GM18519 (cell line): Measurements from ENCODE around the gene MYRIP.

Experiments used
- ATAC-seq: cut with Tn5 transposase; IDR thresholded peaks from one replicate; pipeline ENCODE4 v1.9.1; 2021; ENCODE audit warnings: mild to moderate bottlenecking, moderate library complexity; ENCODE audit not compliant: unreplicated experiment, low FRiP score

MYRIP gene

DNA sequence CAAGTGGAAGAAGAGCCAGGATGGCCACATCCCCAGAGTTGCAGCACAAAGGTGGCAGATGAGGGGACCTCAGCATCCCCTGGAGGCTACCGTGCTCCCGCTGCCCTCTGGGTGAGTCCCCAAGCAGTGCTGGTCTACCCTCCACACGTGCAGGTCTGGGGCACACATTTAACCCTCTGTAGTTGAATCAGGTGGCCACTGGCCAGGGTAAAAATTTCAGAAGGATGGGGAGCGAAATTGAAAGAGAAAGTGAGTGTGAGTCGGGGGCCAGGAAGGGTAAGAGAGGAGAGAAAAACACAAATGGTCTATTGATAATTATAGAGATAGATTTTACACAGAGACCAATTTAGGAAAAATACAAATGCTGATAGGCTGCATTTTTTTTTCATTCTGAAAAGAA lies 360.6 kb downstream of the MYRIP start:
- ATAC-seq: peak; percentile 21

DNA sequence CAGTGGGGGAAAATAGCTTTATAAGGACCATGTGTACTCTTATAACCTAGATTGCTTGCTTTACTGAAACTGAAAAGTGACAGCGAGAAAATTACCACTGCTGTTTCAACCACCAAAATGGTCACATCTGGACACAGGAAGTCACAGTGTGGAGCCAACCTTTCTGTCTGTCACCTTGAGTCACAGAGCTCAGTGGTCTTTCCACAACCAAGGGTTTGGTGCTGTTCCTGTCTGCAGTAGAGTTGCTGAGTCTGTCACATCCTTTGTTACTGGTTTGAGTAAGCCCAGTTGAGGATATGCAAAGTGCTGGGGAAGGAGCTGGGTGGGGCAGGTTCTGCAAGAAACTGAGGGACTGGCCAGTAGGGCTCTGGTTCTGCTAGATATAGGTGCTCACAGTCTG lies 361.0 kb downstream of the MYRIP start:
- peak; percentile 99 for ATAC-seq

DNA sequence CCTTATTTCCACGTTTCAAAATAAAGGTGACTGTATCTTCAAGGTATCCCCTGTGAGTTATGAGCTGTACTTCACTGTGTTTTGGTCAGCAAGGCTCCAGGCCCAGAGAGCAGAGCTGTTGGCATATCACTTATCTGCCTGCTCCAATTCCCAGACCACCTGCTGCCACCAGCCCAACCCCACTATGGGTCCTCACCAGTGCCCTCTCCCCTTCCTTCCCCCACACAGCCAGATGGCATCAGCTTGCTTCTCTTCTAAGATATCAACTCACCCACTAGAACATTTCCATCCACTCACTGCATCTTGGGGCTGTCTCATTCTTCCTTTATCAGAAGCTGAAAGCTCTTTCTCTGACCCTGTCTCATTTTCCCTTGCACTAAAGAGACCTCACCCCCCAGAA lies 363.2 kb downstream of the MYRIP start:
- ATAC-seq: no peak

DNA sequence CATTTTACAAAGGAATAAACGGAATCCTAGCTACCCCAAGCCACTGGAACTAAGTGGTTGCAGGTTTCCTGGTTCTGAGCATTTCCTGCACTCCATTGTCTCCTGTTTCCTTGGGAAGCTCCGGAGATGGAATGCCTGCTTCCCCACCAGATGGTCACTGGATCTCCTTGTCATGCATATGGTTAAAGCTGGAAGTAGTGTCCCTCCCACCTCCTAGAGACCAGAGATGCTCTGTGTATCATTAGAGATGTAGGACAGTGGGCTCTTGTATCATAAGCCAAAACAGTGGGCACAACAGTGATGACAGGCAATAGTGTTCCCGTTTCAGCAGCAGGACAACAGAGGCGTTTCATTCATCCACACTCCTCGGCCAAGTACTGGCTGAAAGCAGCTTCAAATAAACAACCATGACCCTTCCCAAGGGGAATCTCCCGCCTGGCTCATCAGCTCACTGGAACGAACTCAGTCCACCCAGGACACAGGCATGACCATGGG lies 363.9 kb downstream of the MYRIP start:
- ATAC-seq: no peak

DNA sequence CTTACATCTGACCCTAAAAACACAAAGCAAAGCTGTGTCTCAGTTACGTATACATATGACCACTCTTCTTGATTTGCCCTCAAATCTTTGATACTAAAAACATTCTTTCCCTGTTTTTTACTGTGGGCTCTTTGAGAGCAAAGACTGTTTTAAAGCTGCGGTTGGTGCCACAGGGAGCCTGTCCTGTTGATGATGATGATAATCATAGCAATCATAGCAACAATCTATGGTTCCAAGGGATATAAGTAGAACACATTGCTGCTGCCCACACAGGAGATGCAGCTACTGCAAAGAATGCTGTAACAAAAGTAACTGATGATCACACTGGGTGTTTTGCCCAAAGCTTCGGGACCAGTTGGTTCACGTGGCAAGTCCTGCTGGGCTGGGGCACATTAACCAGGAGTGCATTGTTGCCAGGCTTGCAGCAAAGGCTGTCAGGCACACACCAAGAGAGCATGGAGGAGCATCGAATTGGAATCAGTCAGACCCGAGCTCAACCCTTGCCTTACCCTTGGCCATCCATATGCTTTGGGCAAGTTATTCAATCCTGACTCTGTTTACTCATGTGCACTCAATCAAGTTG lies 368.7 kb downstream of the MYRIP start:
- no peak for ATAC-seq

DNA sequence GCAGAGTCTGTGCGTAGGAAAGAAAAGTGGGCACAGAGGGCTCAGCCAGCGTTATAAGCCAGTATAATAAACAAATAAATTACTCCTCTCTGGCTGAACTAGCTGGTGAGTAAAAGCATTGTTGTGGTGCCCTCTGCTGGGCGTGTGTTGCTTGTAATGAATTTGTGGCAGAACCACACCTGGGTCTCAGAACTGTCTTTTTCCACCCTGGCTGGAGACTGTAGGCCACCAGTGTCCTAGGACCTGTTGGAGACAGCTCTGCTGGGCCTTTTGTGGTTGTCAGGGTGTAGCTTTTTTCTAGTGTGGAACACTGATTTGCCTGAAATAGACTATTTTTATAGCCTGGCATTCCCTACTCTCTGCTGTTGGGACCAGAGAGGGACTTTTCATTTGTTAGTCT lies 369.6 kb downstream of the MYRIP start:
- no peak for ATAC-seq

DNA sequence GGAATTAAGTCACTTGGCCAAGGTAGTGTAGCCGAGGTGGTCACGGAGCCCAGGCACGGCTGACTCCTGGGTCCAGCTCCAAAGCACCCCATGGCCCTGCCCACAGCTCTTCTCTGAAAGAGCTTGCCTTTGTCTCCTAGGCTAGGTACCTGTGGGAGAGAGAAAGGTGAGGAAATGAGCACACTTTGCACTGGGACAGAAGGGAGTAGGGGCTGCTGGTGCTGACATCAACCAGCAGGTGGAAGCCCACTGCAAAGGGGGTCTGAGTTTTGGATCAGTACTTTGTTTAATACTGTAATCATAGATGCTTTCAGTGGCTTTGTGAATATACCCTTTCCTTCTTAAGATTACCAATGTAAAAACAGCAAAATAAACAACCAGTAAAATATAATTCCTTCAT lies 371.8 kb downstream of the MYRIP start:
- ATAC-seq: no peak

DNA sequence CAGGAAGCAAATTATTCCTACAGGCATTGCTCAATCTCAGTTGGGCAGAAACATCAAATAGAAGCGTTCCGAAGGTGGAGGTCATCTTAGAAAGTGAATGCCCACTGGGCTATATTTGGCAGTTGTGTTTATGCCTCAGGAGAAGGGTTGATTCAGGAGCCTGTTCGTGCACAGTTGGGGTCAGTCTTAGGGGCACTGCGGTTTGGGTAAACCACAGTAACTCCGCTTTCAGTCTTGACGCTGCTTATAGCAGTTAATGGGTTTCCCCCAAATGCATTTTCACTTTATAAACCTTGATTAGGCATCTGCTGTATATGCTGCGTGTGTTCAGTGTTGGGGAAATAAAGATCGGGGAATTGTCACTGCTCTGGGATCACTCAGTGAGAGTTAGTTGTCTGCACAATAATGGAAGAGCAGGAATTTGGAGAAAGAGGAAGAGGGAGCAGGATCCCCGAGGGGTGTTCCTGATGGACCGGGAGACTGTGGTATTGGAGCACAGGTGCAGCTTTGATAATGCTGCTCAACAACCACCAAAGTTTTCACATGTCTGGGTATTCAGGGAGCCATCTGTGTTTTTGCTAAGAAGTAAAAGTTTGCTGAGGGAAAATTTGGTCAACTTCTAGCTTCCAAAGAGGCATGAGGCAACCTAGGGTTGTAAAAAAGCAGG lies 375.8 kb downstream of the MYRIP start:
- no peak for ATAC-seq

DNA sequence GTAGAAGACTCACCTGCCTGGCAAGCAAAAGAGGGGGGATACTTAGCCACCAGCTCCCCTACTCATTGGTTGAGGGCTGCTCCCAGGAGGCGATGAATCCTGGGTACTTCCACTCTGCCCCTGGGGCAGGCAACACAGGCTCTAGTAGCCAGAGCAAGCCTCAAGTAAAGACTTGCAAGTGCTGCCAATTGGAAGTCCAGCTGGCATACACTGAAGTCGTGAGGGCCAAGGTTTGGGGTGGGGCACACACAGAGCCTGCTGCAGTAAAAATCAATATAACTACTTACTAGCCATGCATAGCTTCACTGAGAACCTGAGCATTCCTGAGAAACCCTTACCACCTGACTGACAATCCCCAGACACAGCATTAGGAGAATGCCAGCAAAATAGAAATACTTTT lies 377.1 kb downstream of the MYRIP start:
- ATAC-seq: no peak

DNA sequence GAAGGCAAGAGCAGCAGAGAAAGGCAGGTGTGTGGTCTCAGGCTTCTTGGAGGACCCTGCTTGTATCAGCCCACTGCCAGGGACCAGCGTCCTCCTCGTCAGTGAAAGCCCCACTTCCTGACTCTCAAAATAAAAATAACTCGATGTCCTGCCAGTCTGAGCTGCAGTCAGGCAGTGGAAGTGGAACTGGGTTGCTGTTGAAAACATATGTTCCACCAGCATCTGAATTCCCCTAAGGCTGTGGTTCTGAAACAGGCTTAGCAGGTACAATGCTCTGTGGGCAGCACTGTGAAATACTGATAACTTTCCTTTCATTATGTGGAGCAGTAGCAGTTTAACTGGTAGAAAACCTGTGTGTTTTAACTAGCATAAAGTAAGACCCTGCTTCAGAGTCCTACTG lies 378.5 kb downstream of the MYRIP start:
- ATAC-seq: peak; percentile 50

DNA sequence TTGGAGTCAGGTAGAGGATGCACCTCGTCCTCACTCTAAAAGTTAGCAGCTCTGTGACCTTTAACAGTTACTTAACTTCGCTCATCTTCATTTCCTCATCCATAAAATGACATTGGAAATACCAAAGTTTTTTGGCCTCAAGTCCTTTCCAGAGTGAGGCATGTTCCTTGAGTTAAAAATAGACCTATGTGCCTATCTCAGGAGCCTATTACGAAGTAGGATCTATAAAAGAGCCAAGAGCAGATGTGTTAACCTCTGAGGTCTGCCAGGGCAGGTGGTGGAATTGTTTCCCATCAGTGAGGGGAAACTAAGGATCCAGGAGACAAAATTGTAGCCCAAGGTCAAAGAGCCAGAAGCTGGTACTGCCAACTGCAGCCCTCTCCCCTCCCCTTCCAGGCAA lies 379.7 kb downstream of the MYRIP start:
- ATAC-seq: no peak

DNA sequence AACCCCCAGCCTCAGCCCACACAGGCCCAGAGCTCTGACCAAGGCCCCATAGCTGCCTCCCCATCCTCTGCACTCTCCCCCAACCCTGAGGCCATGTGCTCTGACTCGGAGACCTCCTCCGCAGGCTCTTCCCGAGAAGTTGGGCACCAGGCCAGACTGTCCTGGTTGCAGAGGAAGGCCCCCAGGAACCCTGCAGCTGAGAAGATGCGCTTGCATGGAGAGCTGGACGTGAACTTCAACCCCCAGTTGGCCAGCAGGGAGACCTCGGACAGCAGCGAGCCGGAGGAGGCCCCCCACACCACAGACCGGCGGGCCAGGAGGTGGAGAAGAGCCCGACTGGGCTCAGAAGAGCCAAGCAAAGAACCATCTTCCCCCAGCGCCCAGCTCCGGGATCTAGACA lies 380.6 kb downstream of the MYRIP start:
- no peak for ATAC-seq

DNA sequence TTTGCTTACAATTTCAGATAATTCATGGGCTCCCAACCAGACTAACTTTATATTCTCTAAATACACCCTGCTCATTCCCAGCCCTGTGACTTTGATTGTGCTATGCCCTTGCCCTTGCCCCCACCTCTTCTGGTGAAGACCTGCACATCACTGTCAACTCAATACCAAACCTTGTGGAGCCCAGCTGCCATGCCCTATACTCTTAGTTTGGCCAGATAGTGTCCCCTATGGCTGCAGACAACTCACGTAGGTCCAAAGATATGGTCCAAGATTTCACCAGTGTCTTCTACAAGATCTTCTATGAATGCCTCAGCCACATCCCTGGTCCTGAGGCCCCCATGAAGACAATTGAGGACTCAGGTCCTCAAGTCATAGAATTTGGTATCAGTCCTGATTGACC lies 381.8 kb downstream of the MYRIP start:
- ATAC-seq: no peak

DNA sequence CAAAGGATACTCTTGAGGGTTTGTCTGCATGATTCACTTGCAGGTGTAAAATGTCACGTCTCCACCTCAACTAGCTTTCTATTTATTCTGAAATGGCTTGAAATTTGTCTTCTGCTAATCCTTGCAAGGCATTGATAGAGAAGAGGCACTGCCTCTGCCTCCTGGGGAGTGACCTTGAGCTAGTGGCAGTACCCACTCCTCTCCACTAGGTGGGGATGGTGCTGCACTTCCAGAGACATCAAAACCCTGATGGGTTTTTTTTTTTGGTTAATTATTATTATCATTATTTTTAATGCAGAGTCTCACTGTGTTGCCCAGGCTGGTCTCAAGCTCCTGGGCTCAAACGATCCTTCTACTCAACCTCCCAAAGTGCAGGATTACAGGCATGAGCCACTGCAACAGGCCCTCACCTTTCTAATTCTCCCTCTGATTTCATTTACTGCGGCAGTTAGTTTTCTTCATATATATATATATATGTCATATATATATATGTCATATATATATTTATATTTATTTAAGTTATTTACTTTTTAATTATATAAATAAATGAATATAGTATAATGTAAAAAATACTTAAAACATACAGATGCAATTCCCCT lies 382.5 kb downstream of the MYRIP start:
- ATAC-seq: peak; percentile 62

DNA sequence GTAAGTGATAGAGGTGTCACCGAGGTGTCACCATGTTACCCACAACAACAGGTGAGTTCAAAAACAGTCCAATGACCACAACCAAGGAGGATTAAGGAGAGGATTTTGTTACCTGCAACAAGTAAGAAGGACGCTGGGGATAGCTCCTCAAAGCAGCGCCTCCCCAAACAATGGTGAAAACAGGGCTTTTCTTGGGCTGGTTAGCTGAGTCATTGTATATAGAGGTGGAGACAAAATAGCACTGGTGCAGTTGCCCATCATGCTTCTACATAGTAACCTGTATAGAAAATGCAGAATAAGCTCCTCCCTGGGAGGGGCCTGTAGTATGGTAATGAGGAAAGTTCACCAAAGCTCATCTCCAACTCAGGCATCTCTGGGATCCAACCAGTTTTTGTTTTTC lies 383.2 kb downstream of the MYRIP start:
- ATAC-seq: no peak

DNA sequence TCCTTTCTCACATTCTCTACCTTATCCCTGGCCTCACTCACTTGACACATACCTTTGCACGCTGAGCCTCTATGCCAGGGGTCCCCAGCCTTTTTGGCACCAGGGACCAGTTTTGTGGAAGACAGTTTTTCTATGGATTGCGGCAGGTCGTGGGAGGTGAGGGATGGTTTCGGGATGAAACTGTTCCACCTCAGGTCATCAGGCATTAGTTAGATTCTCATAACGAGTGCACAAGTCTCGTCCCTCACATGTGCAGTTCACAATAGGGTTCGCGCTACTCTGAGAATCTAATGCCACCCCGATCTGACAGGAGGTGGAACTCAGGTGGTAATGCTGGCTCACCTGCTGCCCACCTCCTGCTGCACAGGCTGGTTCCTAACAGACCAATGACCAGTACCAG lies 387.6 kb downstream of the MYRIP start:
- ATAC-seq: no peak

DNA sequence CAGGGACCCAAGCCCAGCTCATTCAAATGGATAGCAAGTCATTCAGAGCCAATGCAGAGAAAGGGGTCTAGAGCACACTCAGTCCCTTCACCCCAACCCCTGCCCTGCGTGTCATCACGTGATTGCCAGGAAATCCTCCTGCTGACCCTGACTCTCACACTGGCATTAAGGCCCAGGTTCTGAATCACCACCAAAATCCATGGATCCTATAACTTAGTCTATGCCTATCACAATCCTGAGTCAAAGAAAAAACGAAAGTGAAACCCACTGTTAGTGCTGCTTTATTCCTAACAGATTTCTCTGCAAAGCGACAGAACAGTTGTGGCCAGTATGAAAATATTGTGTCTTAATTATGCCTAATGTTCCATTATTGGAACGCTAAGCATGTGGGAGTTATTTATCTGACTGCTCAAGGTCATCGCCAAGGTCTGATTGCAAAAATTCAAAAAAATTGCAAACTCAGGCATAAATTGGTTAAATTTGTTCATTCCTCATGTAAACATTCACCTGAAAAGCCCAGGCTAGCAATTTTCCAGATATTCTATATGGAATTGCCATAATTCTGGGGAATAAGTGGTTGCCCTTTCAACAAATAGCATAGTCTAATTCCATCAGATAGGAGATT lies 391.4 kb downstream of the MYRIP start:
- ATAC-seq: no peak

DNA sequence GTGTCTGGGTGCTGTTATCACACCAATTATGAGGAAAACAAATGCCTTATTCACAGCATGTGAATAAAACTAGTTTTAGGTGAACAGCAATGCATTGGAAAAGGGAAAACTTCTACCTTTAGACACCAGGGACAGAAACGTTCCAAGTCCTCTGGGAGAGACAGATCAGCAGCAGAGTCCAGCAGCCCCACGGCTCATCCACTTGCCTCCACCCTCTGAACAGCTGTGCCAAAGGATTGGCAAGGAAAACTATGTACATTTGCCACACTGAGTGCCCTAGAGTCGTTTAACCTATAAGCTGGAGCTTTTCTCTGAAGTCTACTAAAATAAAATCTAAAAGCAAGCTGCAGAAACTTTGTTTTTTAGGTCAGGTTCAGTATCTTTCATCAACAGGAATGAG lies 392.4 kb downstream of the MYRIP start:
- no peak for ATAC-seq

DNA sequence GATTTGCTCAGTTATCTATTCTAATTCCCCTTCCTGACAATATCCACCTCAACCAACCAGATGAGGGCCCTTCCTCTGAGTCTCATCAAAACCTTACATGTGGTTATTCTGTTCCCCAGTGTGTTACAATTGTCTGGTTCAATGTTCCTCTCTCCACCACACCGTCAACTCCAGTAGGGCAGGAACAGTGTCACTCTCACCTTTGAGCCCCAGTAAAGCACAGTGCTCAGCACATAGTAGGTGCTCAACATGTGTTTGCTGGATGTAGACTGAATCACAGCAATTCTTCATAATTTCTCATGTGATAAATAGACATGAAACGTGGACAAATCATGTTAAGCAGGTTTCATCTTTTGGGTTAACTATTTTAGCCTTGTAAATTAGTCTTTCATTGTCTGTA lies 397.1 kb downstream of the MYRIP start:
- no peak for ATAC-seq

DNA sequence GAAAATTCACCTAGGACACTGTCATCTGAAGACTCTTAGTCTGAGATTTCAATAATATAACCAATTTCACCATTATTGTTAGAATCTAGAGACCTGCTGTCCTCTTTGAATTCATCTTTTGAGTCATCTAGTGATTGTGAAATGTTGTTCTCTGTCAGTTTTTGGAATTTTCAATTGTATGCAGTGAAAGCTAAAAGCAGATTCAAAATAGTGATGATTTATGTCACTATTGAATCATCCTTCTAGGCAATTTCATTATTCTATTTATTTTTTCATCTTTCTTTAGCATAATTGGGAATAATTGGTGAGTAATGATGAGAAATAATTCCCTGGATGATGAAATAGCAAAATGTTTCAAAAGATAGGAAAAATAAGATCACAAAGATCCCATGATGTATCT lies 398.4 kb downstream of the MYRIP start:
- ATAC-seq: no peak

DNA sequence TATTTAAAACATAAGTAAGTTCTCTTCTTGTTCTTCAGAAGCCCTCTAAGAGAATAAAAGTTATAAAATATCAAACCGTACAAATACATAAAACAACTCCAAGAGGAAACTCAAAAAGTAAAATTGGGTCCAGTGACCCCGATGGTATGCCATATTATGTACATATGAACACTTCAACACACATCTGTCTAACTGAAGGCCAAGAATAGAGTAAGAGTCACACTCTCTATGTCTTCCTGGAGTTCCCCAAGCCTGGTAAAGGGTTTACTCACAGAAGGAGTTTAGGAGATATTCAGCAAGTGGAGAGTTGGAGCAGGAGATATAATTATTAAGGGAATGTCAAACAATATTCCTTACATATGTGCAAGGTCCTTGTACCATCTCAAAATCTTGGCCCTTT lies 398.8 kb downstream of the MYRIP start:
- no peak for ATAC-seq

DNA sequence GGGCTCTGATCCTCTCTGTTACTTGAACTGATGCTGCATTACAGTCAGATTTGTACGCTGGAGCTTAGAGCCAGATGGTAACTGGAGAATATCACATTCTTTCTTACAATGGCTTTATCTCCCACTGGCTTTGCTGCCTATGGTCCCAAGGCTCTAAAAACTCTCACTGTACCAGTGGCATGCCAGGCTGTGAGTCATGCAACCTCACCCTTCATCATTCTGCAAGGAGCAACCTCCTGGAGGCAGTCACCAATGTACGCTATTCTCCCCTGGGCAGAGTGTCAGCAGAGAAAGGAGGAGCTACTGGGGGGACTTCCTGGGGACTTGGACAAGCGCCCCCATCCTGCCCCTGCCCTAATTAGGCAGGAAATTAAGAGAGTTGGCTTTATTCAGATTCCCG lies 402.2 kb downstream of the MYRIP start:
- no peak for ATAC-seq
